Stimulated activated CD4-positive, alpha-beta T cell treated with anti-CD3 and anti-CD28 coated beads, Interleukin-1b, Interleukin-23, amount 100 ng/mL, for 48 hours (primary cell): ENCODE data around the gene F5.

Experiments
- DNase-seq: peaks from one replicate; pipeline ENCODE4 v3.0.0-alpha.2; 2020

The F5 gene

DNA sequence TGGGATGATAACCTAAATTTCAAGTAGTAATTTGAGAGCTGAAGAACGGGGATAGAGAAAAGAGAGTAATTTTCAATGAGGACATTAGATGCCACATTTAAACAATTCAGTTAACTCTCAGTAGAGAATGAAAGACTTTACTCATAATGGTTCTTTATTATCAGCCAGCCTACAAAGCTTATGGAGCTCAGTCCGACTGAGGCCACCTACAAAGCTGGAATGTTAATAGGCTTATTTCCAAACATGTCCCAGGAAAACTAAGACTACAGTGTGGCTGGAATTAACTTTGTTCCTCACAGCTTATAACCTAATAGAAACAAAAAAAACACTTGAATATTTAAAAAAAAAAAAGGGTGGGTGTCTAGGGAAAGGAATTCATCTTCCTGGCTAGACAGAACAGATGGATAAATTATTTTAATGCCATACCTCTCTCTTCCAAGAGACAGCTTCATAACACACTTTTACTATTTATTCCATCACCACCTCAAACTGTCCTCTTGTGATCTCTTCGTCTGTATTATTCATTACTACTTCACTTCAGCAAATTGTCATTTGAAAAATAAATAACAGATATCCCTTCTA is 110.4 kb downstream of the F5 start:
- no peak for DNase-seq

DNA sequence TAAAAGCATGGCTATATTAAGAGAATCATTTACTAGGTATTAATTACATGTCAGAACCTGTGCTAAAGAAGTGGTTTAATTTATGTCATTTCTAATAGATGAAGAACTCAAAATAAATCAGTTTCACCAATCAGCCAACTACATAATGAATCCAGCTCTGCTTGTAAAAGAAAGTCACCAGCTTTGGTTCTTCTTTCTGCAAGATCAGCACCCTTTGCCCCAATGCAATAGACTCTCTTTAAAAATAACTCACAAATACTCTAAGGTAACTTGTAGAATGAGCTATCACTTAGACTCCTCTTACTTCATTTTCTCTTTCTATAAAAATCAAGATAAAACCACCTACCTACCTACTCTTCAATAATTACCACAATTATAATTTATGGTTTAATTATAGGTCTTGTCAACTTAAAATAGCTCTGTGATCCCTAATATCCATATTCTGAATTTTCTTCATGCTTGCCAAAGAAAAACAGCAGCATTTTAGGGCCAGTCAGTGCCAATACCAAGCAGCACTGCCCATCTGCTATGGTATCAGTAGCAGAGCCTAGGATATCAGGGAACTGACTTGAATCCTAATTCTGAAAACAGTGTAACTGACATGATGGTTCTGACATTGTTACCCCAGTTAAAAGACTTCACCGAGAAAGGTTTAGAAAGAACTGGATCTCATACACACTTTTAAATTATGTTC is 111.8 kb downstream of the F5 start:
- no peak for DNase-seq

DNA sequence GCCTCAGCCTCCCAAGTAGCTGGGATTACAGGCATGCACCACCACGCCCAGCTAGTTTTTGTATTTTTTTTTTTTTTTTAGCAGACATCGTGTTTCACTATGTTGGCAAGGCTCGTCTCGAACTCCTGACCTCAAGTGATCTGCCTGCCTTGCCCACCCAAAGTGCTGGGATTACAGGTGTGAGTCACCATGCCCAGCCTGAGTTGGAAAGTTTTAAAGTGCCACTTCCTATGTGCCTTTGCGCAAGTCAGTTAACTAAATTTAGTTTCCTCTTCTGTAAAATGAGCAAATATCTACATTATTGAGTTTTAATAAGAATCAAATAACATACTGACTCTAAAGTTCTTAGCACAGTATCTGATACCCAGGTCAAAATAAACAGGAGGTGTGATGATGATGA is 112.9 kb downstream of the F5 start:
- no peak for DNase-seq

DNA sequence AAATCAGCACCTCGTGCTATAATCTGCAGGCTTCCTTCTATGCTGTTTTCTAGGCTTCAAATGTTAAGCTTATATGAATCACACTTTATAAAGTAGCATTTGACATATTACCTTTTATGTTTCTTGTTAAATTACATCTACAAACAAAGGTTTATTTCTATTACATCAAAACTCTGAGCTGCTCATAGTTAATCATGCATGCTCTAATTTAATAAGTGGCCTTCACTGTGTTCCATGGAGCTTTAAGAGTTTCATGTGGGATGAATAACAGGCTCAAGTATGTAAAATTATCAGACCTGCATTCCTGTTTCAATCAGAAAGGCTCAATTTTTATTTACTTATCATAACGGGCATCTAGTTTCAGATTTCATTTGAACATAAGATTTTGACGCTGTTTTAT is 113.5 kb downstream of the F5 start:
- DNase-seq, result no peak

DNA sequence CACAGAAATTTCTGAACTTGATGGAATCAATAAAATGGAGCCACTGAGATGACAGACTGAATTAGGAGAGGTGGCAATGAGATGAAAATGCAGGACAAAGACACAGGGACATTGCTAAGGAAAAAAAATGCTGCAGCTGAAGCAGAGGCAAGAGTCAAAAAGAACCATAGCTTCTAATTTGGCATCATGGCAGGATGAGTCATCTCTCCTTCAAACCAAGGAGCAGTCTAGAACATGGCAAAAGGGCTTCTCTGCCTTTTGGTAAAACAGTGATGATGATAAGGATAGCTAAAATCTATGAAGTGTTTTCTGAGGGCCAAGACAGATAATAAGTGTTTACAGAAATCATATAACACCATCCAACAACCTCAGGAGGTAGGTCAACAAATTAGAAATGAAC is 117.3 kb downstream of the F5 start:
- DNase-seq, result no peak

DNA sequence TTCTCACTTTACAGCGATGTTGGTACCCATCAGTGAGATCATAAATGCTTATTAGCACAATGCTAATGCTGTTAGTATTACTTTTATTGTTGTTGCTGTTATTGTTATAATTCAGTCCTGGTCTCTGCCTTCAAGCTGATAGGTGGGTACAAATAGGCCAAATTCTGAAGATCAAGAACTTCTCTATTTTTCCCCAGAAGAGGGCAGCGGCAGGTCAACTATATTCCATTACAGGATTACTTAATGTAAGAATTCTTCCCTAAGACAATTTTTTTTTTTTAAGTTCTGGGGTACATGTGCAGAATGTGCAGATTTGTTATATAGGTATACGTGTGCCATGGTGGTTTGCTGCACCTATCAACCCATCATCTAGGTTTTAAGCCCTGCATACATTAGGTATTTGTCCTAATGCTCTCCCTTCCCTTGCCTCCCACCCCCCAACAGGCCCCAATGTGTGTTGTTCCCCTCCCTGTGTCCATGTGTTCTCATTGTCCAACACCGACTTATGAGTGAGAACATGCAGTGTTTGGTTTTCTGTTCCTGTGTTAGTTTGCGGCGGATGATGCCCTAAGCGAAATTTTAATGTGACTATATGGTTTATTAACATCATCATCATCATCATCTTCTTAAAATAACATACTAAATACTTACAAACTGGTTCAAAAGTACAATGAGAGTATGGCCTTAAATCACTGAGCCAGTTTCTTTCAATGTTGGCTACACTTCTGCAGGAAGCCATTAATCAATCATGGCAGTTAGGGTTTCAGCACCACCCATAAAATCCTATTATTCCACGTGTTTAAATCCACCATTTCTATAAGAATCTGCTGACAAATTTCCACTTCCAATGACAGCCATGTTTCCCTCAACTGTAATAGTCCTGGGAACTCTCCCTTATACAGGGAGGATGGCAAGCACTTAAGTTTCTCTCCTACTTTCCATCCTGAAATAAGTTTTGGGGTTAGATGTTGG is 119.7 kb downstream of the F5 start:
- DNase-seq, result no peak

DNA sequence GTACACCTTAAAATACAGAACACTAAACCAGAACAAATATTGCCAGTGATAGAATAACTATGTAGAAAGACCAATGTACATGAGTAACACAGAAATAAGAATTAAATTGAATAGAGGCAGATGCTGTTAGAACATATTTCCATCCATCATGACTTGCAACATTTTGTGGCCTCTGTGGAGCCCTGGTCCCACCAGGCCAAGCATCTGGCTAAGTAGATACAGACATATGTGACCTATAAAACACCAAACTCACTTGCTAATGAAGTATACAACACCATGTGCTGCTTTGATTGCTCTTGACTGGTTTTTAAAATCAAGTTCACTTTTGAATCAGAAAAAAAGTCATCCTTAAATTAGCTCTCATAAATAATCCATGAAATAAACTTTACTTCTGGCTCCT is 121.0 kb downstream of the F5 start:
- DNase-seq, result no peak
